Middle frontal gyrus (tissue), 1 donor: ENCODE data around the gene FAM47A.

Experiments
- DNase-seq: peaks from one replicate; pipeline ENCODE4 v3.0.0-alpha.2; 2015; ENCODE audit warnings: low spot score; ENCODE audit errors: extremely low spot score

FAM47A gene

GRCh38 chrX:34132028-34132427 is at the start of gene FAM47A:
TSS of gene FAM47A (minus strand) at chrX:34132314. CDS start at chrX:34132278, 36 bp downstream.
- DNase-seq = no peak

GRCh38 chrX:34147345-34147744 is 15.2 kb upstream of the FAM47A start:
- DNase-seq = no peak

GRCh38 chrX:34146906-34147305 is 14.8 kb upstream of the FAM47A start:
- no peak for DNase-seq

GRCh38 chrX:34144246-34144645 is 12.1 kb upstream of the FAM47A start:
- no peak for DNase-seq

GRCh38 chrX:34140816-34141215 is 8.7 kb upstream of the FAM47A start:
- no peak for DNase-seq

GRCh38 chrX:34130980-34131744 is 952 bp downstream of the FAM47A start:
- no peak for DNase-seq

- no peak for DNase-seq
These were observed 1.6 kb downstream of the FAM47A start for GRCh38 chrX:34130501-34130900.

- DNase-seq = no peak
These were observed 6.1 kb downstream of the FAM47A start for GRCh38 chrX:34126011-34126410.

- no peak for DNase-seq
These were observed 13.0 kb downstream of the FAM47A start for GRCh38 chrX:34119122-34119521.

- no peak for DNase-seq
These were observed 19.7 kb downstream of the FAM47A start for GRCh38 chrX:34112459-34112858.
